Liver (tissue), 3 donors: ENCODE data around the gene MTIF2.

Experiments used
- EGR1 ChIP-seq, 2 donors: IDR thresholded peaks; 2 replicates each; pipeline ENCODE4 v1.6.1; 2016 to 2018; ENCODE audit warnings: antibody characterized with exemption in 2 of 2, low read depth in 2 of 2
- FOXA1 ChIP-seq: IDR thresholded peaks from 2 replicates; pipeline ENCODE4 v1.6.1; 2016; ENCODE audit warnings: antibody characterized with exemption
- GABPA ChIP-seq, 2 donors: IDR thresholded peaks in 1 of 2; conservative IDR thresholded peaks in 1 of 2; 2 replicates each; pipeline ENCODE4 v1.6.1; 2016; ENCODE audit warnings: antibody characterized with exemption in 2 of 2, mild to moderate bottlenecking in 1 of 2, moderate library complexity in 1 of 2
- HNF4A ChIP-seq, 2 donors: conservative IDR thresholded peaks; 2 replicates each; pipeline ENCODE4 v1.6.1; 2016; ENCODE audit warnings: antibody characterized with exemption in 2 of 2, mild to moderate bottlenecking in 2 of 2
- JUND ChIP-seq, 2 donors: IDR thresholded peaks; 2 replicates each; pipeline ENCODE4 v1.6.1; 2016; ENCODE audit warnings: antibody characterized with exemption in 2 of 2
- RAD21 ChIP-seq, 2 donors: IDR thresholded peaks; 2 replicates each; pipeline ENCODE4 v1.6.1; 2016; ENCODE audit warnings: antibody characterized with exemption in 2 of 2, mild to moderate bottlenecking in 2 of 2
- RXRA ChIP-seq, 2 donors: IDR thresholded peaks; 2 replicates each; pipeline ENCODE4 v1.6.1; 2017 to 2018; ENCODE audit warnings: antibody characterized with exemption in 2 of 2, mild to moderate bottlenecking in 1 of 2
- SP1 ChIP-seq: IDR thresholded peaks from 2 replicates; pipeline ENCODE4 v1.6.1; 2018; ENCODE audit warnings: antibody characterized with exemption, mild to moderate bottlenecking
- TAF1 ChIP-seq: conservative IDR thresholded peaks from 2 replicates; pipeline ENCODE4 v1.6.1; 2016; ENCODE audit warnings: antibody characterized with exemption, mild to moderate bottlenecking
- YY1 ChIP-seq: IDR thresholded peaks from 2 replicates; pipeline ENCODE4 v1.6.1; 2016; ENCODE audit warnings: antibody characterized with exemption, mild to moderate bottlenecking
- TF ChIP-seq, protein P1 (sequence below): fragments of 150-350 bp; IDR thresholded peaks from 2 replicates; pipeline ENCODE4 v1.5.1; 2017; ENCODE audit warnings: improper control_type of control experiment, low read depth, low read length; ENCODE audit not compliant: missing input control
- TF ChIP-seq, protein P2 (sequence below): IDR thresholded peaks from 2 replicates; pipeline ENCODE4 v1.6.1; 2016; ENCODE audit warnings: antibody characterized with exemption
- TF ChIP-seq, protein P3 (sequence below): IDR thresholded peaks from 2 replicates; pipeline ENCODE4 v1.6.1; 2016; ENCODE audit warnings: antibody characterized with exemption, mild to moderate bottlenecking
- TF ChIP-seq, protein P4 (sequence below): IDR thresholded peaks from 2 replicates; pipeline ENCODE4 v1.6.1; 2016; ENCODE audit warnings: antibody characterized with exemption
- donor health status: healthy.
- donor health status: healthy.

DNA sequence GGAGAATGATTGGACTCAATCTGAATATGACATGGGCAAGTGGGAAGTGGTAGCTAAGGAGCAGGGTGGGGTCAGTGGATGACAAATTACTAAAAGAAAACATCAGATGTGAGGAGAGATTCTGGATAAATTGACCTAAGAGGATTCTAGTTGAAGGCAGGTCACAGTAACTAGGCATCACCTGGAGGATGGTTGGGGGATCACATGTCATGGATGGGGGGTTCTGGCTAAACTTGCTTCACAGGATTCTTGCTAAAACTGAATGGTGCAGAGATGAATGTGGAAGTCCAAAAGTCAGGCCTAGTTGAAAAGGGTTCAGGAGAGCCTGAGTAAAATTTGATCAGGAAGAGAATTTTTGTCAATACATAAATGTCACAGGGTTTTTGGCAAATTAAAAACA, 55.2 kb downstream of the MTIF2 start:
- TF ChIP-seq, protein P1, sequence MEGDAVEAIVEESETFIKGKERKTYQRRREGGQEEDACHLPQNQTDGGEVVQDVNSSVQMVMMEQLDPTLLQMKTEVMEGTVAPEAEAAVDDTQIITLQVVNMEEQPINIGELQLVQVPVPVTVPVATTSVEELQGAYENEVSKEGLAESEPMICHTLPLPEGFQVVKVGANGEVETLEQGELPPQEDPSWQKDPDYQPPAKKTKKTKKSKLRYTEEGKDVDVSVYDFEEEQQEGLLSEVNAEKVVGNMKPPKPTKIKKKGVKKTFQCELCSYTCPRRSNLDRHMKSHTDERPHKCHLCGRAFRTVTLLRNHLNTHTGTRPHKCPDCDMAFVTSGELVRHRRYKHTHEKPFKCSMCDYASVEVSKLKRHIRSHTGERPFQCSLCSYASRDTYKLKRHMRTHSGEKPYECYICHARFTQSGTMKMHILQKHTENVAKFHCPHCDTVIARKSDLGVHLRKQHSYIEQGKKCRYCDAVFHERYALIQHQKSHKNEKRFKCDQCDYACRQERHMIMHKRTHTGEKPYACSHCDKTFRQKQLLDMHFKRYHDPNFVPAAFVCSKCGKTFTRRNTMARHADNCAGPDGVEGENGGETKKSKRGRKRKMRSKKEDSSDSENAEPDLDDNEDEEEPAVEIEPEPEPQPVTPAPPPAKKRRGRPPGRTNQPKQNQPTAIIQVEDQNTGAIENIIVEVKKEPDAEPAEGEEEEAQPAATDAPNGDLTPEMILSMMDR: no peak
- TF ChIP-seq RXRA (IDR thresholded peaks at IDR 0.05) (no peak), RAD21 (IDR thresholded peaks at IDR 0.05) (no peak), JUND (IDR thresholded peaks at IDR 0.05) (no peak), TAF1 (no peak), GABPA (IDR thresholded peaks at IDR 0.05 in 1 of 2, conservative IDR thresholded peaks at IDR 0.05 in 1 of 2) (no peak), YY1 (no peak), SP1 (no peak), FOXA1 (no peak), EGR1 (IDR thresholded peaks at IDR 0.05; ENCODE audit: low read depth in 2 of 2) (no peak), HNF4A (conservative IDR thresholded peaks at IDR 0.05) (no peak)
- TF ChIP-seq, protein P2, sequence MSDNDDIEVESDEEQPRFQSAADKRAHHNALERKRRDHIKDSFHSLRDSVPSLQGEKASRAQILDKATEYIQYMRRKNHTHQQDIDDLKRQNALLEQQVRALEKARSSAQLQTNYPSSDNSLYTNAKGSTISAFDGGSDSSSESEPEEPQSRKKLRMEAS: no peak
- TF ChIP-seq, protein P3, sequence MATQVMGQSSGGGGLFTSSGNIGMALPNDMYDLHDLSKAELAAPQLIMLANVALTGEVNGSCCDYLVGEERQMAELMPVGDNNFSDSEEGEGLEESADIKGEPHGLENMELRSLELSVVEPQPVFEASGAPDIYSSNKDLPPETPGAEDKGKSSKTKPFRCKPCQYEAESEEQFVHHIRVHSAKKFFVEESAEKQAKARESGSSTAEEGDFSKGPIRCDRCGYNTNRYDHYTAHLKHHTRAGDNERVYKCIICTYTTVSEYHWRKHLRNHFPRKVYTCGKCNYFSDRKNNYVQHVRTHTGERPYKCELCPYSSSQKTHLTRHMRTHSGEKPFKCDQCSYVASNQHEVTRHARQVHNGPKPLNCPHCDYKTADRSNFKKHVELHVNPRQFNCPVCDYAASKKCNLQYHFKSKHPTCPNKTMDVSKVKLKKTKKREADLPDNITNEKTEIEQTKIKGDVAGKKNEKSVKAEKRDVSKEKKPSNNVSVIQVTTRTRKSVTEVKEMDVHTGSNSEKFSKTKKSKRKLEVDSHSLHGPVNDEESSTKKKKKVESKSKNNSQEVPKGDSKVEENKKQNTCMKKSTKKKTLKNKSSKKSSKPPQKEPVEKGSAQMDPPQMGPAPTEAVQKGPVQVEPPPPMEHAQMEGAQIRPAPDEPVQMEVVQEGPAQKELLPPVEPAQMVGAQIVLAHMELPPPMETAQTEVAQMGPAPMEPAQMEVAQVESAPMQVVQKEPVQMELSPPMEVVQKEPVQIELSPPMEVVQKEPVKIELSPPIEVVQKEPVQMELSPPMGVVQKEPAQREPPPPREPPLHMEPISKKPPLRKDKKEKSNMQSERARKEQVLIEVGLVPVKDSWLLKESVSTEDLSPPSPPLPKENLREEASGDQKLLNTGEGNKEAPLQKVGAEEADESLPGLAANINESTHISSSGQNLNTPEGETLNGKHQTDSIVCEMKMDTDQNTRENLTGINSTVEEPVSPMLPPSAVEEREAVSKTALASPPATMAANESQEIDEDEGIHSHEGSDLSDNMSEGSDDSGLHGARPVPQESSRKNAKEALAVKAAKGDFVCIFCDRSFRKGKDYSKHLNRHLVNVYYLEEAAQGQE: no peak
- TF ChIP-seq, protein P4, sequence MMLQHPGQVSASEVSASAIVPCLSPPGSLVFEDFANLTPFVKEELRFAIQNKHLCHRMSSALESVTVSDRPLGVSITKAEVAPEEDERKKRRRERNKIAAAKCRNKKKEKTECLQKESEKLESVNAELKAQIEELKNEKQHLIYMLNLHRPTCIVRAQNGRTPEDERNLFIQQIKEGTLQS: no peak
